A549 (cell line): ENCODE measurements around the gene IGFL3. TPM values are rescaled to one million over a fixed set of nuclear protein-coding genes. Genes with fewer than 3 reads are reported as not detected.

ENCODE experiments used
- ATAC-seq, 2 experiments: fragments of 200-7000 bp in 1 of 2; fragments of >200 bp in 1 of 2; cut with Nextera tagmentation in 1 of 2; cut with Tn5 transposase in 1 of 2; 3 replicates each; pipeline versions ENCODE4 v1.8.0 to v1.9.1; 2018 to 2020; ENCODE audit warnings: mild to moderate bottlenecking in 1 of 2, moderate library complexity in 1 of 2
- CTCF ChIA-PET: fragments of 300-600 bp; sonication (Branson Sonifier 250); formaldehyde crosslinking; extraction: SDS; loops from one replicate; lab custom pipeline; 2021; ENCODE audit warnings: antibody characterized with exemption, inconsistent platforms; lab: Yijun Ruan, JAX
- POLR2A ChIA-PET: fragments of 350-600 bp; formaldehyde crosslinking; extraction: SDS; loops from one replicate; lab custom pipeline; 2021; ENCODE audit warnings: antibody characterized with exemption, inconsistent platforms; lab: Yijun Ruan, JAX
- DNase-seq, 2 experiments: peaks; one replicate each; pipeline versions ENCODE4 v3.0.0 to v3.0.0-alpha.2; 2011 to 2016; ENCODE audit warnings: low read depth in 1 of 2, low spot score in 1 of 2
- FAIRE-seq: peaks from 2 replicates; lab custom pipeline; 2011; peaks lifted over from hg19 to GRCh38; lab: Jason Lieb, UNC
- H3K27ac ChIP-seq, 2 experiments: fragments of >200 bp; sonication (Bioruptor Twin); formaldehyde crosslinking; 3 replicates each; pipeline ENCODE4 v1.5.1; 2016 to 2017
- H3K4me1 ChIP-seq: fragments of >200 bp; sonication (Bioruptor Twin); formaldehyde crosslinking; 3 replicates; pipeline ENCODE4 v1.6.1; 2016
- H3K4me2 ChIP-seq: fragments of >200 bp; sonication (Bioruptor Twin); formaldehyde crosslinking; 3 replicates; pipeline ENCODE4 v1.6.1; 2016
- H3K4me3 ChIP-seq: fragments of >200 bp; sonication (Bioruptor Twin); formaldehyde crosslinking; 3 replicates; pipeline ENCODE4 v1.5.1; 2016
- H3K9me3 ChIP-seq: fragments of >200 bp; sonication (Bioruptor Twin); formaldehyde crosslinking; 3 replicates; pipeline ENCODE4 v1.6.1; 2016
- BHLHE40 ChIP-seq: IDR thresholded peaks from 2 replicates; pipeline ENCODE4 v1.6.1; 2012; ENCODE audit warnings: low read depth, low read length, inconsistent platforms
- CBX8 ChIP-seq: fragments of 200-600 bp; sonication (generic); IDR thresholded peaks from 2 replicates; pipeline ENCODE4 v1.6.1; 2016
- CEBPB ChIP-seq, 2 experiments: fragments of >200 bp in 1 of 2; sonication (Bioruptor Twin) in 1 of 2; formaldehyde crosslinking in 1 of 2; IDR thresholded peaks; 2 replicates each; pipeline ENCODE4 v1.6.1; 2012 to 2016
- CHD2 ChIP-seq: fragments of 150-350 bp; IDR thresholded peaks from 2 replicates; pipeline ENCODE4 v1.6.1; 2014; ENCODE audit warnings: low read length; ENCODE audit not compliant: partially characterized antibody
- EHF ChIP-seq: fragments of 250-450 bp; sonication (Bioruptor Pico); IDR thresholded peaks from 2 replicates; pipeline ENCODE4 v1.5.0; 2020; ENCODE audit warnings: mild to moderate bottlenecking
- EHMT2 ChIP-seq: fragments of 200-600 bp; sonication (generic); IDR thresholded peaks from 2 replicates; pipeline ENCODE4 v1.6.1; 2016; ENCODE audit warnings: antibody characterized with exemption, low read depth, mild to moderate bottlenecking, moderate library complexity
- ELK1 ChIP-seq: fragments of 150-350 bp; IDR thresholded peaks from 2 replicates; pipeline ENCODE4 v1.6.1; 2014; ENCODE audit warnings: low read depth, mild to moderate bottlenecking, low read length
- FOSL2 ChIP-seq, 2 experiments: fragments of 450-650 bp in 1 of 2; fragments of >200 bp in 1 of 2; sonication (Bioruptor Twin) in 1 of 2; formaldehyde crosslinking; IDR thresholded peaks; 2 replicates each; pipeline versions ENCODE4 v1.5.0 to v1.6.1; 2016 to 2020; ENCODE audit warnings: mild to moderate bottlenecking in 1 of 2, moderate library complexity in 1 of 2
- GATA3 ChIP-seq: IDR thresholded peaks from 2 replicates; pipeline ENCODE4 v1.6.1; 2012; ENCODE audit warnings: borderline replicate concordance
- HDAC2 ChIP-seq: fragments of 200-600 bp; sonication (generic); IDR thresholded peaks from 2 replicates; pipeline ENCODE4 v1.6.1; 2016
- HEYL ChIP-seq: fragments of 250-450 bp; sonication (Bioruptor Pico); IDR thresholded peaks from 2 replicates; pipeline ENCODE4 v1.8.0; 2021; ENCODE audit warnings: mild to moderate bottlenecking, moderate library complexity
- HMGXB4 ChIP-seq: fragments of 250-450 bp; sonication (Bioruptor Pico); IDR thresholded peaks from 2 replicates; pipeline ENCODE4 v1.5.0; 2021; ENCODE audit warnings: mild to moderate bottlenecking, moderate library complexity, borderline replicate concordance
- HOXB13 ChIP-seq: fragments of 250-450 bp; sonication (Bioruptor Pico); IDR thresholded peaks from 2 replicates; pipeline ENCODE4 v1.5.0; 2020; ENCODE audit warnings: low read depth, mild to moderate bottlenecking, moderate library complexity
- JUN ChIP-seq, 2 experiments: fragments of >200 bp; sonication (Bioruptor Twin); formaldehyde crosslinking; IDR thresholded peaks; 2 replicates in 1 of 2; 3 replicates in 1 of 2; pipeline ENCODE4 v1.6.1; 2016 to 2017
- JUNB ChIP-seq: fragments of >200 bp; sonication (Bioruptor Twin); formaldehyde crosslinking; IDR thresholded peaks from 2 replicates; pipeline ENCODE4 v1.6.1; 2016
- KDM1A ChIP-seq: fragments of 200-600 bp; sonication (generic); IDR thresholded peaks from 2 replicates; pipeline ENCODE4 v1.6.1; 2016; ENCODE audit warnings: low read depth, mild to moderate bottlenecking
- KDM5A ChIP-seq: fragments of 200-600 bp; sonication (generic); IDR thresholded peaks from 2 replicates; pipeline ENCODE4 v1.6.1; 2016; ENCODE audit warnings: antibody characterized with exemption, mild to moderate bottlenecking
- MAFK ChIP-seq: fragments of 450-650 bp; IDR thresholded peaks from 2 replicates; pipeline ENCODE4 v1.6.1; 2014; ENCODE audit not compliant: partially characterized antibody
- NFE2L2 ChIP-seq: fragments of 150-350 bp; conservative IDR thresholded peaks from 2 replicates; pipeline ENCODE4 v1.6.1; 2014; ENCODE audit warnings: low read length
- NR3C1 ChIP-seq: fragments of >200 bp; sonication (Bioruptor Twin); formaldehyde crosslinking; IDR thresholded peaks from 3 replicates; pipeline ENCODE4 v1.6.1; 2017
- POLR2AphosphoS2 ChIP-seq: conservative IDR thresholded peaks from 2 replicates; pipeline ENCODE4 v1.6.1; 2012; ENCODE audit warnings: low read length, improper control_type of control experiment, inconsistent platforms
- RAD21 ChIP-seq, 2 experiments: fragments of >200 bp in 1 of 2; sonication (Bioruptor Twin) in 1 of 2; formaldehyde crosslinking in 1 of 2; IDR thresholded peaks in 1 of 2; conservative IDR thresholded peaks in 1 of 2; 2 replicates in 1 of 2; 3 replicates in 1 of 2; pipeline ENCODE4 v1.6.1; 2012 to 2018; ENCODE audit warnings: inconsistent platforms in 1 of 2
- RARB ChIP-seq: fragments of 250-450 bp; sonication (Bioruptor Pico); IDR thresholded peaks from 2 replicates; pipeline ENCODE4 v1.8.0; 2021; ENCODE audit warnings: mild to moderate bottlenecking, moderate library complexity
- RCOR1 ChIP-seq: fragments of 150-350 bp; IDR thresholded peaks from 2 replicates; pipeline ENCODE4 v1.6.1; 2014; ENCODE audit warnings: antibody characterized with exemption, low read length, low read depth
- RFX5 ChIP-seq: fragments of 450-650 bp; IDR thresholded peaks from 2 replicates; pipeline ENCODE4 v1.7.1; 2014; ENCODE audit warnings: antibody characterized with exemption, mild to moderate bottlenecking, moderate library complexity
- RNF2 ChIP-seq: fragments of 200-600 bp; sonication (generic); IDR thresholded peaks from 2 replicates; pipeline ENCODE4 v1.6.1; 2016; ENCODE audit warnings: low read depth, mild to moderate bottlenecking, antibody characterized with exemption, moderate library complexity, borderline replicate concordance
- TP53 ChIP-seq: fragments of 250-450 bp; sonication (Bioruptor Pico); IDR thresholded peaks from 2 replicates; pipeline ENCODE4 v1.5.0; 2021; ENCODE audit warnings: mild to moderate bottlenecking, moderate library complexity
- ZC3H11A ChIP-seq: fragments of 450-650 bp; IDR thresholded peaks from 2 replicates; pipeline ENCODE4 v1.6.1; 2014; ENCODE audit warnings: antibody characterized with exemption, mild to moderate bottlenecking
- ZFP36 ChIP-seq: fragments of 450-650 bp; IDR thresholded peaks from 2 replicates; pipeline ENCODE4 v1.6.1; 2014; ENCODE audit warnings: borderline replicate concordance; ENCODE audit not compliant: partially characterized antibody
- WGBS: methylation state at CpG from one replicate; pipeline ENCODE4 v1.1.6; 2017; ENCODE audit errors: missing lambda C conversion rate; 5-methylcytosine and 5-hydroxymethylcytosine counted together
- polyA plus RNA-seq, 4 experiments: library from polyadenylated mRNA; depleted of rRNA in 3 of 4; stranded (reverse); fragments of >200 nt; fragmentation: RNase III in 1 of 4; extraction: RNeasy Plus Mini Kit Qiagen cat#74134 plus additional on column Dnase treatment in 1 of 4; gene quantifications; 2 replicates in 3 of 4; 3 replicates in 1 of 4; pipeline ENCODE4 v1.2.3, GENCODE V29; 2011 to 2017

Gene IGFL3
- polyA plus RNA-seq, 2 of the 4 experiments (the other 2 are of a cell fraction), result 1.1 TPM; not detected in 1

GRCh38 chr19:46144756-46145155 lies 20.3 kb upstream of the IGFL3 start:
- ChIA-PET CTCF (no interaction called here), POLR2A (no interaction called here)
- FAIRE-seq (peak; percentile 51), ATAC-seq (no peak), DNase-seq (peak in 1 of 2 experiments; percentile 20)
- no peak overlapping the region for H3K27ac ChIP-seq
- WGBS, result 29% methylated on average over 3 of the region's 3 CpGs
- TF ChIP-seq GATA3 (no peak), FOSL2 (IDR thresholded peaks at IDR 0.05) (no peak), FOSL2 (CRISPR knock-in tag; IDR thresholded peaks at IDR 0.05) (no peak), RARB (CRISPR knock-in tag) (no peak), ZFP36 (no peak), TP53 (CRISPR knock-in tag) (no peak), MAFK (no peak)
- H3K4me2 ChIP-seq, result no peak overlapping the region
- H3K4me3 ChIP-seq, result no peak overlapping the region
- no peaks in the 10 kb centered on the region for H3K9me3 ChIP-seq
- 0 out of 3 replicates have a peak, but pooled peaks cover 2% of the 10 kb centered on the region for H3K4me1 ChIP-seq

GRCh38 chr19:46142294-46142693 lies 17.8 kb upstream of the IGFL3 start:
- FAIRE-seq, result peak; percentile 72
- ChIA-PET POLR2A (no interaction called here), CTCF (interaction anchor here (1.3 to 2.9 kb wide), 2 partner anchors 37 to 47 kb away, joined by 3 to 11 read pairs; no protein-coding TSS in a partner anchor)
- WGBS, result 43% methylated on average over 4 of the region's 4 CpGs
- 0 out of 3 replicates have a peak, but pooled peaks cover 2% of the 10 kb centered on the region for H3K4me1 ChIP-seq
- no peak overlapping the region for H3K4me2 ChIP-seq
- H3K9me3 ChIP-seq, result no peaks in the 10 kb centered on the region
- no peak overlapping the region for H3K27ac ChIP-seq
- no peak for TF ChIP-seq KDM5A
- peak; percentile 23 to 64; a peak in 2 of 4 replicates for TF ChIP-seq CEBPB (IDR thresholded peaks at IDR 0.05)
- H3K4me3 ChIP-seq, result no peak overlapping the region
- no peak for DNase-seq
- ATAC-seq, result no peak

- H3K4me3 ChIP-seq, result no peak overlapping the region
- TF ChIP-seq RAD21 (conservative IDR thresholded peaks at IDR 0.05 in 1 of 2, IDR thresholded peaks at IDR 0.05 in 1 of 2) (no peak), ZFP36 (no peak), JUNB (no peak), EHF (no peak), HMGXB4 (CRISPR knock-in tag) (no peak), NR3C1 (no peak), HOXB13 (CRISPR knock-in tag) (no peak), JUN (IDR thresholded peaks at IDR 0.05) (no peak), CHD2 (no peak), ZC3H11A (no peak)
- TF ChIP-seq, all 56 proteins: peak for 0
- FAIRE-seq, result no peak
- Histone ChIP-seq H3K4me2 (no peak overlapping the region), H3K27ac (no peak overlapping the region), H3K9me3 (no peaks in the 10 kb centered on the region), H3K4me1 (0 out of 3 replicates have a peak, but pooled peaks cover 2% of the 10 kb centered on the region)
- WGBS, result 4% methylated on average over 1 of the region's 1 CpG
- DNase-seq, result no peak
- POLR2A ChIA-PET, result no interaction called here
- CTCF ChIA-PET, result interaction anchor here (0.8 to 2.9 kb wide), 3 partner anchors 23 to 48 kb away, joined by 3 to 11 read pairs (median 3); no protein-coding TSS in a partner anchor
- ATAC-seq, result 0 out of 6 replicates have a peak, but pooled peaks of 1 of the 2 experiments have one; percentile 20
Measured at GRCh38 chr19:46141421-46141820, 16.9 kb upstream of the IGFL3 start.

GRCh38 chr19:46137915-46138473 lies 13.5 kb upstream of the IGFL3 start:
- POLR2A ChIA-PET, result no interaction called here
- Histone ChIP-seq H3K27ac (no peak overlapping the region), H3K4me2 (no peak overlapping the region), H3K4me3 (no peak overlapping the region), H3K9me3 (peaks cover 13% of the 10 kb centered on the region), H3K4me1 (peaks cover 11% of the 10 kb centered on the region)
- 53% methylated on average over 4 of the region's 4 CpGs for WGBS
- CTCF ChIA-PET, result interaction anchor here (0.7 to 3.3 kb wide), 9 partner anchors 10 to 258 kb away, joined by 3 to 9 read pairs (median 4); partner anchors contain the start of gene IGFL2
- DNase-seq (no peak), ATAC-seq (no peak), FAIRE-seq (no peak)
- TF ChIP-seq POLR2AphosphoS2 (no peak), ELK1 (no peak), RCOR1 (no peak), RNF2 (no peak), EHMT2 (no peak), HEYL (no peak), KDM1A (no peak), NFE2L2 (no peak), CBX8 (no peak), HDAC2 (no peak), ZC3H11A (no peak), BHLHE40 (no peak), RFX5 (no peak)
